ENCODE data around the gene C15orf40.

DNA sequence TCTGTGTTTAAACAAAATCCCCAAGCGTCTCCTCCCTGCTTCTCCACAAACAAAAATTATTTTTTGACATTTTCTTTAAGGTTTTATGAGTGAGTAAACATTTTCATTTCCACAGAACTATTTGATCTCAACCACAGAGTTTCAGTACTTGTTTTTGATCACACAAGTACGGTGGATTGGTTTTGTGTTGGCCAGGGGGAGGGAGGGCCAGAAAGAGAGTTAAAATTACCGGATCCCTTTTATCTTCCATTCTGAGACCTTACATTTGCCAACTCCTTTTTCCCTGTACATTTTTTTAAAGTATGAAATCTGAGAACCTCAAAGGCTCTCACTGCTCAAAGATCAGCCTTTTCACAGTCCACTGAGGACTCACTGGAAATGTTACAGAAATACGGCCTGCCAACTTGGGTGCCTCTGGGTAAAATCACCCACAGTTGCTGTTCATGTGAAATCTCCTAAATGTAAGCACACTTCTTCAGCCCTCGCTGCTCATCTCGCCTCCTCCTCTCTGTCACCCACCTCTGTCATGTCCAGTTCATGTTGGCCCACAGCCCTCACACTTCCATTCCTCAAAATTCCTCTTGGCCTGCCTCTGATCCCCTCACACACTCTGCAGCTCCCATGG lies 60.6 kb downstream of the C15orf40 start:
- TF ChIP-seq GATA3 (IDR thresholded peaks at IDR 0.05; ENCODE audit: low read depth, low read length) (no peak), GATA2 (IDR thresholded peaks at IDR 0.05; ENCODE audit: low read depth, low read length) (no peak)
